T-helper 17 cell (primary cell): ENCODE data around the gene SLC17A7. TPM values are rescaled to one million over a fixed set of nuclear protein-coding genes. Genes with fewer than 3 reads are reported as not detected.

Experiments used
- ATAC-seq: fragments of 150-1000 bp; cut with Tn5 transposase; 2 replicates; pipeline ENCODE4 v1.10.0; 2021; ENCODE audit warnings: mild to moderate bottlenecking, moderate library complexity
- DNase-seq, 3 donors: peaks; one replicate each; pipeline versions ENCODE4 v3.0.0 to v3.0.0-alpha.2; 2020 to 2021
- H3K9me3 ChIP-seq: one replicate; pipeline ENCODE4 v1.7.0; 2013; ENCODE audit warnings: low read length, mild to moderate bottlenecking; ENCODE audit not compliant: control insufficient read depth, poor library complexity, severe bottlenecking
- H3K27ac Mint-ChIP-seq: one replicate; pipeline ENCODE4 v1.8.0; 2022; ENCODE audit warnings: mild to moderate bottlenecking, moderate library complexity, mixed read lengths
- H3K27me3 Mint-ChIP-seq: one replicate; pipeline ENCODE4 v1.8.0; 2022; ENCODE audit warnings: mixed read lengths
- H3K36me3 Mint-ChIP-seq: one replicate; pipeline ENCODE4 v1.8.0; 2022; ENCODE audit warnings: low read depth, mixed read lengths
- H3K4me1 Mint-ChIP-seq: one replicate; pipeline ENCODE4 v1.8.0; 2022; ENCODE audit warnings: mild to moderate bottlenecking, mixed read lengths
- H3K4me3 Mint-ChIP-seq: one replicate; pipeline ENCODE4 v1.8.0; 2022; ENCODE audit warnings: mild to moderate bottlenecking, moderate library complexity, mixed read lengths
- total RNA-seq, 4 donors: library from RNA in 2 of 4; stranded (reverse) in 2 of 4; gene quantifications; one replicate each; pipeline ENCODE4 v1.2.3 and lab custom pipeline; 2022 to 2026

SLC17A7 gene
- total RNA-seq, 2 donors from 2014 or later, result not detected

- Mint-ChIP-seq H3K4me1 (peaks cover 70% of the 10 kb centered on the region), H3K27me3 (peaks cover 92% of the 10 kb centered on the region), H3K36me3 (peaks cover 22% of the 10 kb centered on the region), H3K4me3 (peak within 1 kb of the TSS; percentile 93), H3K27ac (peak within 1 kb of the TSS; percentile 86)
- ATAC-seq (no peak), DNase-seq (no peak)
- H3K9me3 ChIP-seq, result no peaks in the 10 kb centered on the region
Observed at GRCh38 chr19:49425178-49425577, 16.1 kb downstream of the SLC17A7 start, which contains the start of gene GFY. GFY (plus strand) TSS chr19:49425388; CDS start chr19:49426431, 1,043 bp downstream.

GRCh38 chr19:49423985-49424303, 17.4 kb downstream of the SLC17A7 start:
- ATAC-seq (peak; percentile 65), DNase-seq (no peak)
- H3K27ac Mint-ChIP-seq, result peak overlapping the region; percentile 86
- H3K4me3 Mint-ChIP-seq, result peak overlapping the region; percentile 93
- H3K4me1 Mint-ChIP-seq, result peaks cover 74% of the 10 kb centered on the region
- H3K27me3 Mint-ChIP-seq, result peaks cover 94% of the 10 kb centered on the region
- H3K9me3 ChIP-seq, result no peaks in the 10 kb centered on the region
- peaks cover 22% of the 10 kb centered on the region for H3K36me3 Mint-ChIP-seq

- DNase-seq (no peak), ATAC-seq (no peak)
- peaks cover 93% of the 10 kb centered on the region for H3K27me3 Mint-ChIP-seq
- H3K9me3 ChIP-seq, result no peaks in the 10 kb centered on the region
- H3K4me3 Mint-ChIP-seq, result peak within 1 kb of the TSS; percentile 93
- H3K36me3 Mint-ChIP-seq, result peaks cover 22% of the 10 kb centered on the region
- H3K27ac Mint-ChIP-seq, result peak within 1 kb of the TSS; percentile 86
- H3K4me1 Mint-ChIP-seq, result peaks cover 70% of the 10 kb centered on the region
Observed at GRCh38 chr19:49423071-49423984, 18.0 kb downstream of the SLC17A7 start, which contains the start of gene PTH2. PTH2 (minus strand) TSS chr19:49423441; CDS start chr19:49423339, 102 bp downstream.

- Mint-ChIP-seq H3K36me3 (peaks cover 22% of the 10 kb centered on the region), H3K4me1 (peaks cover 67% of the 10 kb centered on the region), H3K4me3 (peak overlapping the region; percentile 93), H3K27ac (no peak overlapping the region), H3K27me3 (peaks cover 92% of the 10 kb centered on the region)
- H3K9me3 ChIP-seq, result no peaks in the 10 kb centered on the region
- peak; percentile 30 to 46 (median 39) for DNase-seq
- peak; percentile 56 for ATAC-seq
Observed at GRCh38 chr19:49422407-49423070, 18.8 kb downstream of the SLC17A7 start.

- H3K4me3 Mint-ChIP-seq, result peak overlapping the region; percentile 84
- no peaks in the 10 kb centered on the region for H3K9me3 ChIP-seq
- peaks cover 18% of the 10 kb centered on the region for H3K36me3 Mint-ChIP-seq
- peaks cover 88% of the 10 kb centered on the region for H3K27me3 Mint-ChIP-seq
- DNase-seq (no peak), ATAC-seq (no peak)
- peak overlapping the region; percentile 88 for H3K27ac Mint-ChIP-seq
- H3K4me1 Mint-ChIP-seq, result peaks cover 63% of the 10 kb centered on the region
Observed at GRCh38 chr19:49421878-49422202, 19.5 kb downstream of the SLC17A7 start.

GRCh38 chr19:49421039-49421877, 20.1 kb downstream of the SLC17A7 start:
- ATAC-seq (peak; percentile 40), DNase-seq (no peak)
- H3K4me1 Mint-ChIP-seq, result peaks cover 57% of the 10 kb centered on the region
- peaks cover 82% of the 10 kb centered on the region for H3K27me3 Mint-ChIP-seq
- no peaks in the 10 kb centered on the region for H3K9me3 ChIP-seq
- H3K36me3 Mint-ChIP-seq, result peaks cover 15% of the 10 kb centered on the region
- peak overlapping the region; percentile 88 for H3K27ac Mint-ChIP-seq
- H3K4me3 Mint-ChIP-seq, result peak overlapping the region; percentile 84

- H3K9me3 ChIP-seq, result no peaks in the 10 kb centered on the region
- peaks cover 72% of the 10 kb centered on the region for H3K27me3 Mint-ChIP-seq
- no peak for ATAC-seq
- peaks cover 15% of the 10 kb centered on the region for H3K36me3 Mint-ChIP-seq
- H3K4me1 Mint-ChIP-seq, result peaks cover 51% of the 10 kb centered on the region
- H3K4me3 Mint-ChIP-seq, result no peak overlapping the region
- no peak overlapping the region for H3K27ac Mint-ChIP-seq
- DNase-seq, result no peak
Observed at GRCh38 chr19:49420227-49420626, 21.1 kb downstream of the SLC17A7 start.

- H3K36me3 Mint-ChIP-seq, result peaks cover 15% of the 10 kb centered on the region
- no peaks in the 10 kb centered on the region for H3K9me3 ChIP-seq
- H3K4me3 Mint-ChIP-seq, result no peak overlapping the region
- no peak for ATAC-seq
- no peak for DNase-seq
- peaks cover 64% of the 10 kb centered on the region for H3K27me3 Mint-ChIP-seq
- H3K27ac Mint-ChIP-seq, result no peak overlapping the region
- H3K4me1 Mint-ChIP-seq, result peaks cover 45% of the 10 kb centered on the region
Observed at GRCh38 chr19:49419173-49419572, 22.2 kb downstream of the SLC17A7 start.

- Mint-ChIP-seq H3K4me3 (no peak overlapping the region), H3K27me3 (peaks cover 58% of the 10 kb centered on the region), H3K4me1 (peaks cover 38% of the 10 kb centered on the region), H3K36me3 (peaks cover 10% of the 10 kb centered on the region), H3K27ac (no peak overlapping the region)
- DNase-seq (no peak), ATAC-seq (no peak)
- H3K9me3 ChIP-seq, result no peaks in the 10 kb centered on the region
Observed at GRCh38 chr19:49418511-49418910, 22.8 kb downstream of the SLC17A7 start.

- Mint-ChIP-seq H3K4me3 (no peak overlapping the region), H3K27me3 (peaks cover 47% of the 10 kb centered on the region)
- no peak for ATAC-seq
Observed at GRCh38 chr19:49417088-49417487, 24.2 kb downstream of the SLC17A7 start.

GRCh38 chr19:49415810-49416200, 25.5 kb downstream of the SLC17A7 start:
- ATAC-seq, result no peak
- H3K27me3 Mint-ChIP-seq, result peaks cover 34% of the 10 kb centered on the region
- no peaks in the 10 kb centered on the region for H3K9me3 ChIP-seq
- peaks cover 38% of the 10 kb centered on the region for H3K4me1 Mint-ChIP-seq
- H3K27ac Mint-ChIP-seq, result no peak overlapping the region
- H3K36me3 Mint-ChIP-seq, result peaks cover 5% of the 10 kb centered on the region
- H3K4me3 Mint-ChIP-seq, result no peak overlapping the region
- DNase-seq, result no peak

More at GRCh38 chr19:49417088-49417487, 24.2 kb downstream of the SLC17A7 start:
- Mint-ChIP-seq H3K27ac (no peak overlapping the region), H3K4me1 (peaks cover 38% of the 10 kb centered on the region), H3K36me3 (peaks cover 9% of the 10 kb centered on the region)
- H3K9me3 ChIP-seq, result no peaks in the 10 kb centered on the region
- no peak for DNase-seq

- no peaks in the 10 kb centered on the region for H3K9me3 ChIP-seq
- peaks cover 29% of the 10 kb centered on the region for H3K27me3 Mint-ChIP-seq
- no peak overlapping the region for H3K27ac Mint-ChIP-seq
- H3K4me3 Mint-ChIP-seq, result no peak overlapping the region
- no peak for ATAC-seq
- peaks cover 5% of the 10 kb centered on the region for H3K36me3 Mint-ChIP-seq
- H3K4me1 Mint-ChIP-seq, result peaks cover 38% of the 10 kb centered on the region
- no peak for DNase-seq
Observed at GRCh38 chr19:49415102-49415809, 26.1 kb downstream of the SLC17A7 start.
